ENCODE data around the gene GNAS-AS1.

GRCh38 chr20:58841539-58842264, 9.0 kb downstream of the GNAS-AS1 start:
- TF ChIP-seq CTCF (IDR thresholded peaks at IDR 0.05) = no peak
- TF ChIP-seq POLR2A (IDR thresholded peaks at IDR 0.05) = no peak
